Measurements from ENCODE around the gene NDOR1.

NDOR1 gene

GRCh38 chr9:137191245-137191644 is 14.3 kb upstream of the NDOR1 start:
- Histone ChIP-seq H3K79me2 (ENCODE audit: low read length) (peaks cover 41% of the 10 kb centered on the region), H3K9ac (ENCODE audit: low read length) (no peak overlapping the region), H3K27me3 (ENCODE audit: low read depth, low read length) (no peaks in the 10 kb centered on the region), H3K4me1 (ENCODE audit: low read length) (peaks cover 18% of the 10 kb centered on the region), H3K4me2 (ENCODE audit: low read length) (no peak overlapping the region), H3K4me3 (ENCODE audit: low read length) (no peak overlapping the region), H3K9me3 (ENCODE audit: insufficient read depth, low read length) (no peaks in the 10 kb centered on the region), H2AFZ (ENCODE audit: low read depth, low read length) (no peak overlapping the region), H3K27ac (ENCODE audit: low read length) (no peak overlapping the region), H4K20me1 (ENCODE audit: insufficient read depth, low read length) (no peaks in the 10 kb centered on the region), H3K36me3 (replicated peaks; ENCODE audit: low read depth, low read length) (peaks cover 6% of the 10 kb centered on the region)
- no peak for TF ChIP-seq EZH2phosphoT487 (IDR thresholded peaks at IDR 0.05; ENCODE audit: low read depth)

GRCh38 chr9:137191691-137192447 is 13.6 kb upstream of the NDOR1 start:
- Histone ChIP-seq H3K9ac (ENCODE audit: low read length) (no peak overlapping the region), H4K20me1 (ENCODE audit: insufficient read depth, low read length) (no peaks in the 10 kb centered on the region), H3K36me3 (replicated peaks; ENCODE audit: low read depth, low read length) (peaks cover 6% of the 10 kb centered on the region), H3K79me2 (ENCODE audit: low read length) (peaks cover 34% of the 10 kb centered on the region), H2AFZ (ENCODE audit: low read depth, low read length) (no peak overlapping the region), H3K9me3 (ENCODE audit: insufficient read depth, low read length) (no peaks in the 10 kb centered on the region), H3K27ac (ENCODE audit: low read length) (no peak overlapping the region), H3K4me1 (ENCODE audit: low read length) (peaks cover 17% of the 10 kb centered on the region), H3K4me2 (ENCODE audit: low read length) (no peak overlapping the region), H3K4me3 (ENCODE audit: low read length) (no peak overlapping the region), H3K27me3 (ENCODE audit: low read depth, low read length) (no peaks in the 10 kb centered on the region)
- TF ChIP-seq EZH2phosphoT487 (IDR thresholded peaks at IDR 0.05; ENCODE audit: low read depth) (no peak), CTCF (IDR thresholded peaks at IDR 0.05; ENCODE audit: low read depth, low read length) (no peak)

GRCh38 chr9:137192448-137192780 is 13.1 kb upstream of the NDOR1 start:
- H3K4me1 ChIP-seq (ENCODE audit: low read length), result peaks cover 11% of the 10 kb centered on the region
- H4K20me1 ChIP-seq (ENCODE audit: insufficient read depth, low read length), result no peaks in the 10 kb centered on the region

GRCh38 chr9:137192859-137193258 is 12.6 kb upstream of the NDOR1 start:
- H3K4me3 ChIP-seq (ENCODE audit: low read length), result no peak overlapping the region
- H3K27me3 ChIP-seq (ENCODE audit: low read depth, low read length), result no peaks in the 10 kb centered on the region
- H2AFZ ChIP-seq (ENCODE audit: low read depth, low read length), result no peak overlapping the region
- no peaks in the 10 kb centered on the region for H3K9me3 ChIP-seq (ENCODE audit: insufficient read depth, low read length)
- TF ChIP-seq CTCF (IDR thresholded peaks at IDR 0.05; ENCODE audit: low read depth, low read length) (no peak), EZH2phosphoT487 (IDR thresholded peaks at IDR 0.05; ENCODE audit: low read depth) (no peak)
- peaks cover 6% of the 10 kb centered on the region for H3K36me3 ChIP-seq (replicated peaks; ENCODE audit: low read depth, low read length)
- H3K27ac ChIP-seq (ENCODE audit: low read length), result no peak overlapping the region
- peaks cover 8% of the 10 kb centered on the region for H3K4me1 ChIP-seq (ENCODE audit: low read length)
- no peaks in the 10 kb centered on the region for H4K20me1 ChIP-seq (ENCODE audit: insufficient read depth, low read length)
- H3K9ac ChIP-seq (ENCODE audit: low read length), result no peak overlapping the region
- H3K4me2 ChIP-seq (ENCODE audit: low read length), result no peak overlapping the region
- peaks cover 25% of the 10 kb centered on the region for H3K79me2 ChIP-seq (ENCODE audit: low read length)

More at GRCh38 chr9:137192448-137192780, 13.1 kb upstream of the NDOR1 start:
- peaks cover 6% of the 10 kb centered on the region for H3K36me3 ChIP-seq (replicated peaks; ENCODE audit: low read depth, low read length)
- peaks cover 29% of the 10 kb centered on the region for H3K79me2 ChIP-seq (ENCODE audit: low read length)
- H3K27ac ChIP-seq (ENCODE audit: low read length), result no peak overlapping the region
- H3K9ac ChIP-seq (ENCODE audit: low read length), result no peak overlapping the region
- no peaks in the 10 kb centered on the region for H3K9me3 ChIP-seq (ENCODE audit: insufficient read depth, low read length)
- no peak overlapping the region for H2AFZ ChIP-seq (ENCODE audit: low read depth, low read length)
- no peak overlapping the region for H3K4me3 ChIP-seq (ENCODE audit: low read length)
- no peaks in the 10 kb centered on the region for H3K27me3 ChIP-seq (ENCODE audit: low read depth, low read length)
- TF ChIP-seq CTCF (IDR thresholded peaks at IDR 0.05; ENCODE audit: low read depth, low read length), result no peak
- no peak for TF ChIP-seq EZH2phosphoT487 (IDR thresholded peaks at IDR 0.05; ENCODE audit: low read depth)
- H3K4me2 ChIP-seq (ENCODE audit: low read length), result no peak overlapping the region
